Measurements from ENCODE around the gene ANGEL2. TPM values are rescaled to one million over a fixed set of nuclear protein-coding genes. Genes with fewer than 3 reads are reported as not detected.

The ANGEL2 gene
- total and polyA plus RNA-seq, 2 of the 13 experiments (the other 11 are each of a cell fraction or from before 2014, with no cell fraction given): 12.3 to 25.4 TPM

- ChIA-PET CTCF (ENCODE audit: low intra/inter-chr PET ratio, low total read pairs) (no interaction called here), POLR2A (no interaction called here)
- Histone ChIP-seq H3K27ac (ENCODE audit: extremely low read length, insufficient read depth, low read length) (no peak overlapping the region), H3K4me1 (ENCODE audit: insufficient read depth, low read length) (peaks cover 11% of the 10 kb centered on the region; the same call in 1 of the 2 replicates), H3K4me2 (ENCODE audit: low read depth, low read length) (no peak overlapping the region), H3K36me3 (replicated peaks in 1 of 2; ENCODE audit: control insufficient read depth in 1 of 2, insufficient read depth in 2 of 2, low read length in 2 of 2) (no peaks in the 10 kb centered on the region), H3K4me3 (replicated peaks in 1 of 3; ENCODE audit: insufficient read depth in 1 of 3, low read depth in 2 of 3, low read length in 3 of 3) (no peak overlapping the region), H4K20me1 (ENCODE audit: insufficient read depth, low read length) (no peaks in the 10 kb centered on the region), H2AFZ (ENCODE audit: low read length) (no peak overlapping the region), H3K27me3 (ENCODE audit: control insufficient read depth in 1 of 2, insufficient read depth in 2 of 2, low read length in 2 of 2) (no peaks in the 10 kb centered on the region; a peak in 1 of 5 replicates), H3K9me3 (ENCODE audit: low read length) (no peaks in the 10 kb centered on the region), H3K79me2 (ENCODE audit: insufficient read depth, low read length) (no peaks in the 10 kb centered on the region), H3K9ac (ENCODE audit: insufficient read depth, low read depth, low read length) (no peak overlapping the region)
- FAIRE-seq: no peak
- ATAC-seq: no peak
- in situ Hi-C loops (cut with HindIII; ENCODE audit: extremely low pct_ligation_motif_present, low pct_unique_long_range_greater_than_20kb) (no loop called here), intact Hi-C loops (cut with micrococcal nuclease; ENCODE audit: unreplicated experiment) (loop anchor here (5.0 kb wide), 1 partner anchor 32 kb away; no protein-coding TSS in a partner anchor)
- BruUV-seq (replicated peaks): no TSS peak
- no peak for DNase-seq (ENCODE audit: low spot score)
- WGBS (ENCODE audit: low lambda C conversion rate): 76% methylated on average over 13 of the region's 14 CpGs
- TF ChIP-seq, protein P1, sequence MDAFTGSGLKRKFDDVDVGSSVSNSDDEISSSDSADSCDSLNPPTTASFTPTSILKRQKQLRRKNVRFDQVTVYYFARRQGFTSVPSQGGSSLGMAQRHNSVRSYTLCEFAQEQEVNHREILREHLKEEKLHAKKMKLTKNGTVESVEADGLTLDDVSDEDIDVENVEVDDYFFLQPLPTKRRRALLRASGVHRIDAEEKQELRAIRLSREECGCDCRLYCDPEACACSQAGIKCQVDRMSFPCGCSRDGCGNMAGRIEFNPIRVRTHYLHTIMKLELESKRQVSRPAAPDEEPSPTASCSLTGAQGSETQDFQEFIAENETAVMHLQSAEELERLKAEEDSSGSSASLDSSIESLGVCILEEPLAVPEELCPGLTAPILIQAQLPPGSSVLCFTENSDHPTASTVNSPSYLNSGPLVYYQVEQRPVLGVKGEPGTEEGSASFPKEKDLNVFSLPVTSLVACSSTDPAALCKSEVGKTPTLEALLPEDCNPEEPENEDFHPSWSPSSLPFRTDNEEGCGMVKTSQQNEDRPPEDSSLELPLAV (CRISPR knock-in tag; conservative IDR thresholded peaks at IDR 0.05; ENCODE audit: low read depth): no peak
- TF ChIP-seq FOXA3 (CRISPR knock-in tag; IDR thresholded peaks at IDR 0.05) (no peak), ZBTB21 (CRISPR knock-in tag; IDR thresholded peaks at IDR 0.05) (no peak), ZNF678 (CRISPR knock-in tag; IDR thresholded peaks at IDR 0.05) (no peak), ZNF441 (CRISPR knock-in tag; IDR thresholded peaks at IDR 0.05; ENCODE audit: borderline replicate concordance) (no peak), RNF2 (conservative IDR thresholded peaks at IDR 0.05; ENCODE audit: low read depth) (no peak), ZNF572 (CRISPR knock-in tag; IDR thresholded peaks at IDR 0.05) (no peak), KLF13 (CRISPR knock-in tag; IDR thresholded peaks at IDR 0.05) (no peak), ZNF703 (CRISPR knock-in tag; IDR thresholded peaks at IDR 0.05; ENCODE audit: borderline replicate concordance) (no peak), ZC3H4 (CRISPR knock-in tag; IDR thresholded peaks at IDR 0.05; ENCODE audit: borderline replicate concordance) (no peak), ZNF33B (CRISPR knock-in tag; IDR thresholded peaks at IDR 0.05) (no peak), GFI1 (CRISPR knock-in tag; IDR thresholded peaks at IDR 0.05; ENCODE audit: borderline replicate concordance) (no peak)
- TF ChIP-seq, protein P2, sequence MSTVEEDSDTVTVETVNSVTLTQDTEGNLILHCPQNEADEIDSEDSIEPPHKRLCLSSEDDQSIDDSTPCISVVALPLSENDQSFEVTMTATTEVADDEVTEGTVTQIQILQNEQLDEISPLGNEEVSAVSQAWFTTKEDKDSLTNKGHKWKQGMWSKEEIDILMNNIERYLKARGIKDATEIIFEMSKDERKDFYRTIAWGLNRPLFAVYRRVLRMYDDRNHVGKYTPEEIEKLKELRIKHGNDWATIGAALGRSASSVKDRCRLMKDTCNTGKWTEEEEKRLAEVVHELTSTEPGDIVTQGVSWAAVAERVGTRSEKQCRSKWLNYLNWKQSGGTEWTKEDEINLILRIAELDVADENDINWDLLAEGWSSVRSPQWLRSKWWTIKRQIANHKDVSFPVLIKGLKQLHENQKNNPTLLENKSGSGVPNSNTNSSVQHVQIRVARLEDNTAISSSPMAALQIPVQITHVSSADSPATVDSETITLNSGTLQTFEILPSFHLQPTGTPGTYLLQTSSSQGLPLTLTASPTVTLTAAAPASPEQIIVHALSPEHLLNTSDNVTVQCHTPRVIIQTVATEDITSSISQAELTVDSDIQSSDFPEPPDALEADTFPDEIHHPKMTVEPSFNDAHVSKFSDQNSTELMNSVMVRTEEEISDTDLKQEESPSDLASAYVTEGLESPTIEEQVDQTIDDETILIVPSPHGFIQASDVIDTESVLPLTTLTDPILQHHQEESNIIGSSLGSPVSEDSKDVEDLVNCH (CRISPR knock-in tag; IDR thresholded peaks at IDR 0.05): no peak
- TF ChIP-seq, protein P3, sequence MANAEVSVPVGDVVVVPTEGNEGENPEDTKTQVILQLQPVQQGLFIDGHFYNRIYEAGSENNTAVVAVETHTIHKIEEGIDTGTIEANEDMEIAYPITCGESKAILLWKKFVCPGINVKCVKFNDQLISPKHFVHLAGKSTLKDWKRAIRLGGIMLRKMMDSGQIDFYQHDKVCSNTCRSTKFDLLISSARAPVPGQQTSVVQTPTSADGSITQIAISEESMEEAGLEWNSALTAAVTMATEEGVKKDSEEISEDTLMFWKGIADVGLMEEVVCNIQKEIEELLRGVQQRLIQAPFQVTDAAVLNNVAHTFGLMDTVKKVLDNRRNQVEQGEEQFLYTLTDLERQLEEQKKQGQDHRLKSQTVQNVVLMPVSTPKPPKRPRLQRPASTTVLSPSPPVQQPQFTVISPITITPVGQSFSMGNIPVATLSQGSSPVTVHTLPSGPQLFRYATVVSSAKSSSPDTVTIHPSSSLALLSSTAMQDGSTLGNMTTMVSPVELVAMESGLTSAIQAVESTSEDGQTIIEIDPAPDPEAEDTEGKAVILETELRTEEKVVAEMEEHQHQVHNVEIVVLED (CRISPR knock-in tag; IDR thresholded peaks at IDR 0.05; ENCODE audit: borderline replicate concordance): no peak
- TF ChIP-seq, protein P4, sequence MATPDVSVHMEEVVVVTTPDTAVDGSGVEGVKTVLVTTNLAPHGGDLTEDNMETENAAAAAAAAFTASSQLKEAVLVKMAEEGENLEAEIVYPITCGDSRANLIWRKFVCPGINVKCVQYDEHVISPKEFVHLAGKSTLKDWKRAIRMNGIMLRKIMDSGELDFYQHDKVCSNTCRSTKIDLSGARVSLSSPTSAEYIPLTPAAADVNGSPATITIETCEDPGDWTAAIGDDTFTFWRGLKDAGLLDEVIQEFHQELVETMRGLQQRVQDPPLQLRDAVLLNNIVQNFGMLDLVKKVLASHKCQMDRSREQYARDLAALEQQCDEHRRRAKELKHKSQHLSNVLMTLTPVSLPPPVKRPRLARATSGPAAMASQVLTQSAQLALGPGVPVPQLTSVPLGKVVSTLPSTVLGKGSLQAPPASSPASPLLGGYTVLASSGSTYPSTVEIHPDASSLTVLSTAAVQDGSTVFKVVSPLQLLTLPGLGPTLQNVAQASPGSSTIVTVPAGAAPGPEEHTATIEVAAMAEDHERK (CRISPR knock-in tag; IDR thresholded peaks at IDR 0.05; ENCODE audit: low read depth): no peak
These were observed 36.1 kb downstream of the ANGEL2 start for GRCh38 chr1:212979340-212980122.

Measured in HepG2 (cell line).